OCI-M2 (cell line): ENCODE measurements around the gene LDHAL6A.
"Not testable (repeated sequence)": the region's sequence is repeated elsewhere in the genome, so short reads cannot be mapped to it uniquely, and the experiment has no call there.

Source experiments
- DNase-seq: peaks from one replicate; lab custom pipeline; 2025; ENCODE audit not compliant: unreplicated experiment; lab: John Stamatoyannopoulos, UW

LDHAL6A gene

GRCh38 chr11:18455686-18456372, at the start of gene LDHAL6A:
LDHAL6A (plus strand) TSS chr11:18455856; CDS start chr11:18456681, 825 bp downstream.
- no peak for DNase-seq

- not testable (repeated sequence) for DNase-seq
Measured at GRCh38 chr11:18407400-18407799, 48.3 kb upstream of the LDHAL6A start.

GRCh38 chr11:18408558-18409291, 46.9 kb upstream of the LDHAL6A start:
- DNase-seq, result no peak

GRCh38 chr11:18416459-18416858, 39.2 kb upstream of the LDHAL6A start:
- no peak for DNase-seq

- no peak for DNase-seq
Measured at GRCh38 chr11:18419040-18419439, 36.6 kb upstream of the LDHAL6A start.

GRCh38 chr11:18420067-18420466, 35.6 kb upstream of the LDHAL6A start:
- no peak for DNase-seq

- DNase-seq, result no peak
Measured at GRCh38 chr11:18427240-18427639, 28.4 kb upstream of the LDHAL6A start.

GRCh38 chr11:18429332-18429731, 26.3 kb upstream of the LDHAL6A start:
- no peak for DNase-seq

- no peak for DNase-seq
Measured at GRCh38 chr11:18438691-18439090, 17.0 kb upstream of the LDHAL6A start.

- DNase-seq, result no peak
Measured at GRCh38 chr11:18449251-18449650, 6.4 kb upstream of the LDHAL6A start.

- no peak for DNase-seq
Measured at GRCh38 chr11:18452927-18453326, 2.7 kb upstream of the LDHAL6A start.

- no peak for DNase-seq
Measured at GRCh38 chr11:18457450-18457849, 1.8 kb downstream of the LDHAL6A start.

GRCh38 chr11:18459634-18460033, 4.0 kb downstream of the LDHAL6A start:
- no peak for DNase-seq

- no peak for DNase-seq
Measured at GRCh38 chr11:18461909-18462308, 6.3 kb downstream of the LDHAL6A start.

GRCh38 chr11:18463439-18463838, 7.8 kb downstream of the LDHAL6A start:
- DNase-seq, result no peak

- no peak for DNase-seq
Measured at GRCh38 chr11:18466402-18466801, 10.7 kb downstream of the LDHAL6A start.

GRCh38 chr11:18468059-18468458, 12.4 kb downstream of the LDHAL6A start:
- no peak for DNase-seq

GRCh38 chr11:18468961-18469360, 13.3 kb downstream of the LDHAL6A start:
- no peak for DNase-seq

GRCh38 chr11:18471995-18472394, 16.3 kb downstream of the LDHAL6A start:
- no peak for DNase-seq

- DNase-seq, result no peak
Measured at GRCh38 chr11:18472587-18472986, 16.9 kb downstream of the LDHAL6A start.

GRCh38 chr11:18479063-18479462, 23.4 kb downstream of the LDHAL6A start:
- DNase-seq, result no peak

GRCh38 chr11:18485913-18486528, 30.4 kb downstream of the LDHAL6A start:
- no peak for DNase-seq
